Hepatocyte (in vitro differentiated cells): ENCODE data around the gene ZNF407. TPM values are rescaled to one million over a fixed set of nuclear protein-coding genes. Genes with fewer than 3 reads are reported as not detected.
"Not testable (repeated sequence)": the region's sequence is repeated elsewhere in the genome, so short reads cannot be mapped to it uniquely, and the experiment has no call there.

Experiments used
- DNase-seq: peaks from one replicate; pipeline ENCODE4 v3.0.0-alpha.2; 2016; ENCODE audit warnings: low spot score
- H2AFZ ChIP-seq: fragments of 200-600 bp; sonication (generic); 2 replicates; pipeline ENCODE4 v1.6.0; 2016; ENCODE audit warnings: antibody characterized with exemption, mild to moderate bottlenecking
- H3K27ac ChIP-seq: fragments of 200-600 bp; sonication (generic); 2 replicates; pipeline ENCODE4 v1.5.1; 2016; ENCODE audit warnings: mild to moderate bottlenecking
- H3K27me3 ChIP-seq: fragments of 200-600 bp; sonication (generic); 2 replicates; pipeline ENCODE4 v1.6.1; 2016
- H3K36me3 ChIP-seq: fragments of 200-600 bp; sonication (generic); replicated peaks from 2 replicates; pipeline ENCODE4 v1.5.1; 2016; ENCODE audit warnings: low read depth; ENCODE audit not compliant: insufficient read depth
- H3K4me1 ChIP-seq: fragments of 200-600 bp; sonication (generic); 2 replicates; pipeline ENCODE4 v1.5.1; 2016; ENCODE audit warnings: mild to moderate bottlenecking, moderate library complexity; ENCODE audit not compliant: insufficient read depth
- H3K4me2 ChIP-seq: fragments of 200-600 bp; sonication (generic); 2 replicates; pipeline ENCODE4 v1.6.0; 2016
- H3K4me3 ChIP-seq: fragments of 200-600 bp; sonication (generic); 2 replicates; pipeline ENCODE4 v1.5.1; 2016; ENCODE audit warnings: mild to moderate bottlenecking
- H3K79me2 ChIP-seq: fragments of 200-600 bp; sonication (generic); 2 replicates; pipeline ENCODE4 v1.6.0; 2017; ENCODE audit warnings: mild to moderate bottlenecking
- H3K9me2 ChIP-seq: fragments of 200-600 bp; sonication (generic); replicated peaks from 2 replicates; pipeline ENCODE4 v1.6.0; 2017; ENCODE audit warnings: mild to moderate bottlenecking; ENCODE audit not compliant: insufficient read depth
- H3K9me3 ChIP-seq: fragments of 200-600 bp; sonication (generic); 2 replicates; pipeline ENCODE4 v1.5.1; 2016; ENCODE audit warnings: low read depth, mild to moderate bottlenecking
- H4K20me1 ChIP-seq: fragments of 200-600 bp; sonication (generic); 2 replicates; pipeline ENCODE4 v1.6.0; 2016; ENCODE audit warnings: mild to moderate bottlenecking; ENCODE audit not compliant: insufficient read depth, poor library complexity, severe bottlenecking
- CTCF ChIP-seq: fragments of 200-600 bp; sonication (generic); IDR thresholded peaks from 2 replicates; pipeline ENCODE4 v1.5.1; 2016; ENCODE audit warnings: antibody characterized with exemption, mild to moderate bottlenecking; ENCODE audit not compliant: poor library complexity
- EZH2 ChIP-seq: fragments of 200-600 bp; sonication (generic); IDR thresholded peaks from 2 replicates; pipeline ENCODE4 v1.6.1; 2016; ENCODE audit warnings: antibody characterized with exemption, mild to moderate bottlenecking, borderline replicate concordance
- EZH2phosphoT487 ChIP-seq: fragments of 200-600 bp; sonication (generic); IDR thresholded peaks from one replicate; pipeline ENCODE4 v1.6.1; 2018; ENCODE audit warnings: antibody characterized with exemption, mild to moderate bottlenecking, low read depth, moderate library complexity; ENCODE audit not compliant: unreplicated experiment, severe bottlenecking
- WGBS: methylation state at CpG from one replicate; pipeline ENCODE4 v1.1.6; 2016; ENCODE audit warnings: low lambda C conversion rate; ENCODE audit errors: missing lambda C conversion rate; 5-methylcytosine and 5-hydroxymethylcytosine counted together
- polyA plus RNA-seq: library from polyadenylated mRNA; unstranded; fragments of >200 nt; fragmentation: Nextera tagmentation; extraction: Ambion mirVana; gene quantifications from 2 replicates; pipeline ENCODE4 v1.2.1, GENCODE V29; 2016
- total RNA-seq: library from RNA; depleted of rRNA; stranded (reverse); fragments of >200 nt; gene quantifications from 2 replicates; pipeline ENCODE4 v1.2.3, GENCODE V29; 2014

ZNF407 gene
- total and polyA plus RNA-seq, 2 experiments from 2014 or later: 3.2 to 12.4 TPM

GRCh38 chr18:75101916-75102315, 504.2 kb downstream of the ZNF407 start:
- no peak overlapping the region for H3K27ac ChIP-seq
- no peak overlapping the region for H3K4me2 ChIP-seq
- WGBS: 94% methylated on average over 3 of the region's 3 CpGs

DNA sequence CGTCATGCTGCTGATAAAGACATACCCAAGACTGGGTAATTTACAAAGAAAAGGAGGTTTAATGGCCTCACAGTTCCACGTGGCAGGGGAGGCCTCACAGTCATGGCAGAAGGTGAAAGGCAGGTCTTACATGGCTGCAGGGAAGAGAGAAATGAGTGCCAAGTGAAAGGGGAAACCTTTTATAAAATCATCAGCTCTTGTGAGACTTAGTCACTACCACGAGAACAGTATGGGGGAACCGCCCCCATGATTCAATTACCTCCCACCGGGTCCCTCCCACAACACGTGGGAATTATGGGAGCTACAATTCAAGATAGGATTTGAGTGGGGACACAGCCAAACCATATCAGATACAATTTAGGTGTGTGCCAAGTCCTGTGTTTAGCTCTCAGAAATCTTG, 506.4 kb downstream of the ZNF407 start:
- not testable (repeated sequence) for H3K36me3 ChIP-seq, H3K4me2 ChIP-seq, DNase-seq, H2AFZ ChIP-seq, H3K9me3 ChIP-seq, H3K9me2 ChIP-seq, H3K4me1 ChIP-seq, H3K27ac ChIP-seq, H3K4me3 ChIP-seq, H3K27me3 ChIP-seq, H3K79me2 ChIP-seq, H4K20me1 ChIP-seq
- 75% methylated on average over 6 of the region's 6 CpGs for WGBS

More at GRCh38 chr18:75101916-75102315, 504.2 kb downstream of the ZNF407 start:
- Histone ChIP-seq H3K79me2 (no peaks in the 10 kb centered on the region), H3K4me1 (no peaks in the 10 kb centered on the region), H3K36me3 (no peaks in the 10 kb centered on the region), H2AFZ (no peak overlapping the region), H4K20me1 (no peaks in the 10 kb centered on the region), H3K4me3 (no peak overlapping the region), H3K27me3 (no peaks in the 10 kb centered on the region), H3K9me3 (no peaks in the 10 kb centered on the region), H3K9me2 (no peaks in the 10 kb centered on the region)
- TF ChIP-seq CTCF (no peak), EZH2phosphoT487 (no peak), EZH2 (no peak)
- DNase-seq: no peak

GRCh38 chr18:75104483-75104882, 506.8 kb downstream of the ZNF407 start:
- no peaks in the 10 kb centered on the region for H3K4me1 ChIP-seq
- no peak overlapping the region for H3K4me3 ChIP-seq
- TF ChIP-seq CTCF: no peak
- no peak for TF ChIP-seq EZH2
- no peak for TF ChIP-seq EZH2phosphoT487
- no peaks in the 10 kb centered on the region for H3K9me3 ChIP-seq
- WGBS: 95% methylated on average over 15 of the region's 15 CpGs
- H3K79me2 ChIP-seq: no peaks in the 10 kb centered on the region
- H3K4me2 ChIP-seq: no peak overlapping the region
- no peak for DNase-seq
- no peaks in the 10 kb centered on the region for H4K20me1 ChIP-seq
- H2AFZ ChIP-seq: no peak overlapping the region
- no peak overlapping the region for H3K27ac ChIP-seq
- H3K36me3 ChIP-seq: no peaks in the 10 kb centered on the region
- no peaks in the 10 kb centered on the region for H3K27me3 ChIP-seq
- H3K9me2 ChIP-seq: no peaks in the 10 kb centered on the region

DNA sequence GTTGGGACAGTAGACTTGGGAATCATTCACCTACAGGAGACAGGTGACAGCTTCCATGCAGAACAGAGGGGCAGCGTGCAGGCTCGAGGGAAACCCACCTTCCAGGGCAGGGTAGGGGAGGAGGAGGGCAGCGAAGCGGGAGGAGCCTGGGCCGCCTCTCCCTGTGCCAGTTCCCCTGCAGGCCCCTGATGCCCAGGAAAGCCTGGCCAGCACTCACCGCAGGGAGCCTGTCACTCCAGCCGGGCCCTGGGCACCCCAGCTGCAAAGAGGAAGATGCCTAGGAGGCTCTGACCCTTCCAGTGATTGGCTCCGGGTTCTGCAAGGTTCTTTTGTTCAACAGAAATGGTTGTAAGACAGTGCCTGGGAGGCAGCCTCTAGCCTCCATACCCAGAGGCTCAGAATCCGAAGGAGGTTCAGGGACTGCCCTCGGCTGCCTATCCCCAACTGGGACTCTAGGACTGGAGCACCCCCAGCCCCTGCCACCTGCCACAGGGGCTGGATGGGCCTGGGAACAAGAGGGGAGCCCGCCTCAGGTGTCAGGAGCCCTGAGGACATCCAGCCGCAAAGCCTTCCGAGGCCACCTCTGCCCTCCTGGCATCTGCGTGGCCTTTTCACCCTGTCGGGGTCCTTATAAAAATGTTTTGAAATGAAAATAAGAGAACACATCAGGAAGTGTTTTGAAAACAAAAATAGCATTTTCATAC, 508.0 kb downstream of the ZNF407 start:
- Histone ChIP-seq H3K27me3 (no peaks in the 10 kb centered on the region), H3K9me2 (no peaks in the 10 kb centered on the region), H3K27ac (no peak overlapping the region), H3K9me3 (no peaks in the 10 kb centered on the region), H4K20me1 (no peaks in the 10 kb centered on the region), H3K79me2 (no peaks in the 10 kb centered on the region), H3K4me2 (no peak overlapping the region), H3K4me1 (no peaks in the 10 kb centered on the region), H3K36me3 (no peaks in the 10 kb centered on the region), H3K4me3 (no peak overlapping the region), H2AFZ (no peak overlapping the region)
- TF ChIP-seq EZH2: no peak
- TF ChIP-seq EZH2phosphoT487: no peak
- TF ChIP-seq CTCF: no peak
- 93% methylated on average over 14 of the region's 15 CpGs for WGBS
- DNase-seq: no peak
